HepG2 (cell line): Measurements from ENCODE around the gene CDX1. TPM values are rescaled to one million over a fixed set of nuclear protein-coding genes. Genes with fewer than 3 reads are reported as not detected.

Source experiments
- ATAC-seq: fragments of 200-7000 bp; cut with Tn5 transposase; 3 replicates; pipeline ENCODE4 v1.9.1; 2020; ENCODE audit warnings: mild to moderate bottlenecking, moderate library complexity
- BruUV-seq: library from RNA; stranded (reverse); fragments of 400-500 nt; replicated peaks from 2 replicates; lab custom pipeline; 2021; lab: Mats Ljungman, UMichigan
- CTCF ChIA-PET: fragments of 300-600 bp; formaldehyde crosslinking; extraction: SDS; loops from one replicate; lab custom pipeline; 2021; ENCODE audit warnings: low total read pairs, inconsistent platforms, low intra/inter-chr PET ratio; lab: Yijun Ruan, JAX
- POLR2A ChIA-PET: fragments of 350-600 bp; sonication (Branson Sonifier 250); formaldehyde crosslinking; loops from one replicate; lab custom pipeline; 2020; ENCODE audit warnings: antibody characterized with exemption, inconsistent platforms; lab: Yijun Ruan, JAX
- DNase-seq: peaks from one replicate; pipeline ENCODE4 v3.0.0-alpha.2; 2015; ENCODE audit warnings: low spot score
- FAIRE-seq: peaks from 3 replicates; lab custom pipeline; 2011; peaks lifted over from hg19 to GRCh38; lab: Jason Lieb, UNC
- H2AFZ ChIP-seq: one replicate; pipeline ENCODE4 v1.6.1; 2011; ENCODE audit warnings: low read length, inconsistent platforms
- H3K27ac ChIP-seq: fragments of 300-600 bp; 3 replicates; pipeline ENCODE4 v1.8.0; 2011; ENCODE audit warnings: mixed run types, mild to moderate bottlenecking, mixed read lengths, low read length, inconsistent platforms; ENCODE audit not compliant: insufficient read depth; ENCODE audit errors: extremely low read length
- H3K27me3 ChIP-seq, 2 experiments: fragments of 200-600 bp in 1 of 2; 2 replicates in 1 of 2; 3 replicates in 1 of 2; pipeline versions ENCODE4 v1.6.0 to v1.8.0; 2011; ENCODE audit warnings: low read length in 2 of 2, mild to moderate bottlenecking in 2 of 2, moderate library complexity in 2 of 2, inconsistent platforms in 1 of 2; ENCODE audit not compliant: insufficient read depth in 2 of 2, control insufficient read depth in 1 of 2
- H3K36me3 ChIP-seq, 2 experiments: fragments of 200-600 bp in 1 of 2; replicated peaks in 1 of 2; 2 replicates in 1 of 2; 3 replicates in 1 of 2; pipeline versions ENCODE4 v1.5.1 to v1.8.0; 2011; ENCODE audit warnings: low read length in 2 of 2, inconsistent platforms in 1 of 2; ENCODE audit not compliant: insufficient read depth in 2 of 2, control insufficient read depth in 1 of 2
- H3K4me1 ChIP-seq: 2 replicates; pipeline ENCODE4 v1.5.1; 2012; ENCODE audit warnings: low read length, inconsistent platforms; ENCODE audit not compliant: insufficient read depth
- H3K4me2 ChIP-seq: 2 replicates; pipeline ENCODE4 v1.6.0; 2011; ENCODE audit warnings: low read depth, low read length, inconsistent platforms
- H3K4me3 ChIP-seq, 3 experiments: fragments of 200-600 bp in 1 of 3; sonication (generic), shearing (Covaris generic) in 1 of 3; replicated peaks in 1 of 3; 2 replicates each; pipeline ENCODE4 v1.5.1; 2011 to 2016; ENCODE audit warnings: low read length in 3 of 3, inconsistent platforms in 2 of 3, low read depth in 2 of 3, mild to moderate bottlenecking in 2 of 3, control low read depth in 1 of 3, mixed read lengths in 1 of 3; ENCODE audit not compliant: insufficient read depth in 1 of 3
- H3K79me2 ChIP-seq: one replicate; pipeline ENCODE4 v1.6.1; 2011; ENCODE audit warnings: low read length, inconsistent platforms; ENCODE audit not compliant: insufficient read depth
- H3K9ac ChIP-seq: 2 replicates; pipeline ENCODE4 v1.6.0; 2011; ENCODE audit warnings: mild to moderate bottlenecking, low read depth, low read length, inconsistent platforms; ENCODE audit not compliant: insufficient read depth
- H3K9me3 ChIP-seq: 2 replicates; pipeline ENCODE4 v1.5.1; 2012; ENCODE audit warnings: mild to moderate bottlenecking, low read length
- H4K20me1 ChIP-seq: 2 replicates; pipeline ENCODE4 v1.6.0; 2011; ENCODE audit warnings: inconsistent platforms, mild to moderate bottlenecking, low read length, moderate library complexity; ENCODE audit not compliant: insufficient read depth
- DR1 ChIP-seq: sonication (generic); formaldehyde crosslinking; IDR thresholded peaks from 2 replicates; pipeline ENCODE4 v1.8.0; 2021; ENCODE audit warnings: mild to moderate bottlenecking, missing genetic modification reagents, inconsistent platforms
- PCBP1 ChIP-seq: fragments of 200-400 bp; formaldehyde crosslinking; IDR thresholded peaks from 2 replicates; pipeline ENCODE4 v1.6.1; 2017; ENCODE audit warnings: mild to moderate bottlenecking, low read depth, low read length, borderline replicate concordance
- RXRB ChIP-seq: IDR thresholded peaks from 2 replicates; pipeline ENCODE4 v1.6.1; 2016; ENCODE audit warnings: borderline replicate concordance, missing genetic modification reagents, missing compliant biosample characterization
- ZNF263 ChIP-seq: sonication (generic); formaldehyde crosslinking; IDR thresholded peaks from 2 replicates; pipeline ENCODE4 v1.4.0; 2020; ENCODE audit warnings: missing genetic modification reagents
- WGBS: methylation state at CpG from one replicate; pipeline ENCODE4 v1.1.6; 2017; ENCODE audit warnings: low lambda C conversion rate; 5-methylcytosine and 5-hydroxymethylcytosine counted together
- in situ Hi-C: cut with HindIII; loops from 2 replicates; pipeline ENCODE4 v1.10.0; 2017; ENCODE audit warnings: low pct_unique_long_range_greater_than_20kb; ENCODE audit not compliant: extremely low pct_ligation_motif_present
- intact Hi-C: fragments of 100-400 bp; cut with micrococcal nuclease; formaldehyde crosslinking; loops from one replicate; pipeline ENCODE4 v1.10.0; 2022; ENCODE audit not compliant: unreplicated experiment
- polyA plus RNA-seq, 8 experiments: library from polyadenylated mRNA; depleted of rRNA in 3 of 8; stranded (reverse) in 7 of 8; unstranded in 1 of 8; fragments of >200 nt; fragmentation: Illumina TruSeq in 4 of 8; extraction: Trizol in 4 of 8; gene quantifications; 2 replicates each; pipeline versions ENCODE4 v1.2.1 to v1.2.3, GENCODE V29; 2011 to 2016; ENCODE audit warnings: low read depth in 4 of 8, missing spikeins in 1 of 8, mixed read lengths in 1 of 8; ENCODE audit not compliant: insufficient read depth in 1 of 8
- total RNA-seq, 5 experiments: library from RNA; depleted of rRNA; stranded (reverse); fragments of >200 nt; fragmentation: Illumina TruSeq; extraction: Trizol; gene quantifications; 2 replicates each; pipeline ENCODE4 v1.2.3, GENCODE V29; 2016; ENCODE audit warnings: low read depth in 1 of 5
- TF ChIP-seq, protein P1 (sequence below): sonication (generic); formaldehyde crosslinking; IDR thresholded peaks from 2 replicates; pipeline ENCODE4 v1.4.0; 2020; ENCODE audit warnings: mild to moderate bottlenecking, low read depth, missing genetic modification reagents
- TF ChIP-seq, protein P2 (sequence below): sonication (generic); formaldehyde crosslinking; IDR thresholded peaks from 2 replicates; pipeline ENCODE4 v1.4.0; 2020; ENCODE audit warnings: missing genetic modification reagents

Gene CDX1
- total and polyA plus RNA-seq, 2 of the 13 experiments (the other 11 are each of a cell fraction or from before 2014, with no cell fraction given) = not detected

DNA sequence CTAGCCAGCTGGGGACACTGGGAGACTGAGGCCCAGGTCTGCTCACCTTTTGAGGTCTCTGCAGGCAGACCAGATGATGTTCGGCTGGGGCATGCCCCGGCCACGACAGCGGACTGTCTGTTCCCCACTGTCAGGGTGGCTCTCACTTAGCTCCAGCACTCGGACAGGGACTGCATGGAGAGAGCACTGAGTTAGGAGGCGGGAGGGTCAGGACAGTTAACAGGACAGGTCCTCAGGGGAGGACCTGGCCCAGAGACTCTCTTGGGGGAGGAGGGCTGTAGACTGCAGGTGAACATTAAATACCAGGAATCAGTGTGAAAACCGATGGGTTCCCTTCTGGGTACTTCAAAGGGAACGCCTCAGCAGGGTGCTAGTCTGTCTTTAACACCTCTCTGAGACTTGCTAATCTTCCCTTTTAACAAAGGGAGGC, 36.1 kb upstream of the CDX1 start:
- H3K4me3 ChIP-seq = no peak overlapping the region
- peak; percentile 18 for ATAC-seq

More for the DNA sequence above, 36.1 kb upstream of the CDX1 start:
- ChIA-PET POLR2A (interaction anchor here (0.7 kb wide), 1 partner anchor 13 kb away, joined by 4 read pairs; no protein-coding TSS in a partner anchor), CTCF (interaction anchor here (1.9 to 4.2 kb wide), 5 partner anchors 31 to 220 kb away, joined by 6 to 62 read pairs (median 22); no protein-coding TSS in a partner anchor)
- FAIRE-seq = no peak
- H3K27ac ChIP-seq = no peak overlapping the region
- H3K4me1 ChIP-seq = peaks cover 49% of the 10 kb centered on the region
- no peaks in the 10 kb centered on the region; a peak in 1 of 5 replicates for H3K36me3 ChIP-seq
- no peak overlapping the region for H3K9ac ChIP-seq
- DNase-seq = no peak
- no peaks in the 10 kb centered on the region for H4K20me1 ChIP-seq
- in situ Hi-C loops (no loop called here), intact Hi-C loops (loop anchor here (1.0 kb wide), 3 partner anchors 31 to 88 kb away; no protein-coding TSS in a partner anchor)
- no TSS peak for BruUV-seq
- WGBS = 85% methylated on average over 7 of the region's 8 CpGs
- no peaks in the 10 kb centered on the region for H3K9me3 ChIP-seq
- no peaks in the 10 kb centered on the region for H3K27me3 ChIP-seq
- H2AFZ ChIP-seq = no peak overlapping the region
- H3K79me2 ChIP-seq = no peaks in the 10 kb centered on the region
- peak overlapping the region; percentile 20; the same call in 1 of the 2 replicates for H3K4me2 ChIP-seq
- peak; percentile 58 for TF ChIP-seq ZNF263 (CRISPR knock-in tag)
- TF ChIP-seq DR1 (CRISPR knock-in tag) = 0 out of 2 replicates have a peak, but pooled peaks have one; percentile 23
- no peak for TF ChIP-seq RXRB
- TF ChIP-seq, protein P1, sequence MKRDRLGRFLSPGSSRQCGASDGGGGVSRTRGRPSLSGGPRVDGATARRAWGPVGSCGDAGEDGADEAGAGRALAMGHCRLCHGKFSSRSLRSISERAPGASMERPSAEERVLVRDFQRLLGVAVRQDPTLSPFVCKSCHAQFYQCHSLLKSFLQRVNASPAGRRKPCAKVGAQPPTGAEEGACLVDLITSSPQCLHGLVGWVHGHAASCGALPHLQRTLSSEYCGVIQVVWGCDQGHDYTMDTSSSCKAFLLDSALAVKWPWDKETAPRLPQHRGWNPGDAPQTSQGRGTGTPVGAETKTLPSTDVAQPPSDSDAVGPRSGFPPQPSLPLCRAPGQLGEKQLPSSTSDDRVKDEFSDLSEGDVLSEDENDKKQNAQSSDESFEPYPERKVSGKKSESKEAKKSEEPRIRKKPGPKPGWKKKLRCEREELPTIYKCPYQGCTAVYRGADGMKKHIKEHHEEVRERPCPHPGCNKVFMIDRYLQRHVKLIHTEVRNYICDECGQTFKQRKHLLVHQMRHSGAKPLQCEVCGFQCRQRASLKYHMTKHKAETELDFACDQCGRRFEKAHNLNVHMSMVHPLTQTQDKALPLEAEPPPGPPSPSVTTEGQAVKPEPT (CRISPR knock-in tag) = 0 out of 2 replicates have a peak, but pooled peaks have one; percentile 44
- TF ChIP-seq, protein P2, sequence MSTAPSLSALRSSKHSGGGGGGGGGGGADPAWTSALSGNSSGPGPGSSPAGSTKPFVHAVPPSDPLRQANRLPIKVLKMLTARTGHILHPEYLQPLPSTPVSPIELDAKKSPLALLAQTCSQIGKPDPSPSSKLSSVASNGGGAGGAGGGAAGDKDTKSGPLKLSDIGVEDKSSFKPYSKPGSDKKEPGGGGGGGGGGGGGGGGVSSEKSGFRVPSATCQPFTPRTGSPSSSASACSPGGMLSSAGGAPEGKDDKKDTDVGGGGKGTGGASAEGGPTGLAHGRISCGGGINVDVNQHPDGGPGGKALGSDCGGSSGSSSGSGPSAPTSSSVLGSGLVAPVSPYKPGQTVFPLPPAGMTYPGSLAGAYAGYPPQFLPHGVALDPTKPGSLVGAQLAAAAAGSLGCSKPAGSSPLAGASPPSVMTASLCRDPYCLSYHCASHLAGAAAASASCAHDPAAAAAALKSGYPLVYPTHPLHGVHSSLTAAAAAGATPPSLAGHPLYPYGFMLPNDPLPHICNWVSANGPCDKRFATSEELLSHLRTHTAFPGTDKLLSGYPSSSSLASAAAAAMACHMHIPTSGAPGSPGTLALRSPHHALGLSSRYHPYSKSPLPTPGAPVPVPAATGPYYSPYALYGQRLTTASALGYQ (CRISPR knock-in tag) = no peak
- no peak for TF ChIP-seq PCBP1
